H9 (cell line): Measurements from ENCODE around the gene PPIH. TPM values are rescaled to one million over a fixed set of nuclear protein-coding genes. Genes with fewer than 3 reads are reported as not detected.

Experiments used
- total RNA-seq: library from RNA; stranded (reverse); gene quantifications from 2 replicates; pipeline ENCODE4 v1.2.1, GENCODE V29; 2021

The PPIH gene
- total RNA-seq, 1 experiment from 2014 or later: 89.3 TPM

Other genes with a start within 250 kb of the PPIH start
- 0.42 and 0.55 TPM in 2 replicates for gene ZMYND12, start 202.4 kb upstream of the PPIH start, total RNA-seq
- 36.7 and 37.3 TPM in 2 replicates for gene PPCS, start 201.9 kb upstream of the PPIH start, total RNA-seq
- gene CCDC30, start 195.1 kb upstream of the PPIH start, total RNA-seq: 1.4 and 1.8 TPM in 2 replicates
- 1,019 and 1,029 TPM in 2 replicates for gene YBX1, start 24.0 kb downstream of the PPIH start, total RNA-seq
- 11.1 and 12.5 TPM in 2 replicates for gene CLDN19, start 81.8 kb downstream of the PPIH start, total RNA-seq
- gene P3H1, start 108.6 kb downstream of the PPIH start, total RNA-seq: 43.3 and 47.1 TPM in 2 replicates
- gene C1orf50, start 108.8 kb downstream of the PPIH start, total RNA-seq: 6.1 and 7.7 TPM in 2 replicates
- 0.17 and 0.44 TPM in 2 replicates for gene TMEM269, start 126.6 kb downstream of the PPIH start, total RNA-seq
- 4.3 and 4.5 TPM in 2 replicates for gene ERMAP, start 158.7 kb downstream of the PPIH start, total RNA-seq
- gene SVBP, start 159.0 kb downstream of the PPIH start, total RNA-seq: 37.9 and 41.3 TPM in 2 replicates
- gene ZNF691, start 188.2 kb downstream of the PPIH start, total RNA-seq: 18.6 and 20.1 TPM in 2 replicates